Tibial nerve (tissue), 4 donors: ENCODE measurements around the gene DOCK2. TPM values are rescaled to one million over a fixed set of nuclear protein-coding genes. Genes with fewer than 3 reads are reported as not detected.
A peak's percentile ranks its signal among the peaks of the same experiment; 100 is the strongest.

Experiments used
- DNase-seq, 2 donors: peaks; one replicate each; pipeline ENCODE4 v3.0.0-alpha.2; 2019; ENCODE audit warnings: low spot score in 2 of 2
- H3K27ac ChIP-seq, 4 donors: fragments of 200-600 bp; sonication (generic) in 3 of 4; one replicate each; pipeline ENCODE4 v1.5.1; 2017 to 2019; ENCODE audit warnings: mild to moderate bottlenecking in 1 of 4
- H3K27me3 ChIP-seq, 2 donors: fragments of 200-600 bp; sonication (generic) in 1 of 2; one replicate each; pipeline versions ENCODE4 v1.5.1 to v1.6.0; 2017 to 2019
- H3K36me3 ChIP-seq, 3 donors: fragments of 200-600 bp; sonication (generic); one replicate each; pipeline ENCODE4 v1.5.1; 2018 to 2019
- H3K4me1 ChIP-seq, 4 donors: fragments of 200-600 bp; sonication (generic) in 3 of 4; one replicate each; pipeline ENCODE4 v1.5.1; 2017 to 2019
- H3K4me3 ChIP-seq, 4 donors: fragments of 200-600 bp; sonication (generic) in 3 of 4; one replicate each; pipeline ENCODE4 v1.5.1; 2017 to 2019; ENCODE audit warnings: mild to moderate bottlenecking in 1 of 4, moderate library complexity in 1 of 4
- H3K9me3 ChIP-seq, 4 donors: fragments of 200-600 bp; sonication (generic) in 3 of 4; one replicate each; pipeline ENCODE4 v1.5.1; 2017 to 2019
- CTCF ChIP-seq, 5 experiments: fragments of 200-600 bp in 3 of 5; fragments of 450-650 bp in 2 of 5; sonication (generic) in 3 of 5; IDR thresholded peaks; one replicate each; pipeline ENCODE4 v1.5.1; 2016 to 2019; ENCODE audit warnings: antibody characterized with exemption in 5 of 5, mild to moderate bottlenecking in 3 of 5, moderate library complexity in 2 of 5
- EP300 ChIP-seq, 2 donors: sonication (generic); formaldehyde crosslinking; IDR thresholded peaks; one replicate each; pipeline ENCODE4 v1.6.1; 2017; ENCODE audit warnings: antibody characterized with exemption in 2 of 2, mild to moderate bottlenecking in 1 of 2
- POLR2A ChIP-seq, 2 donors: fragments of 450-650 bp; IDR thresholded peaks; one replicate each; pipeline ENCODE4 v1.6.1; 2017; ENCODE audit warnings: antibody characterized with exemption in 2 of 2, mild to moderate bottlenecking in 2 of 2, moderate library complexity in 2 of 2
- WGBS, 2 donors: methylation state at CpG; one replicate each; pipeline ENCODE4 v1.1.5; 2018; 5-methylcytosine and 5-hydroxymethylcytosine counted together
- total RNA-seq, 4 donors: library from RNA; depleted of rRNA; stranded (reverse); fragments of >200 nt; gene quantifications; one replicate each; pipeline ENCODE4 v1.1.0, GENCODE V29; 2016

Gene DOCK2
- total RNA-seq, 4 donors from 2014 or later: 14.9 to 83.4 (median 23.8) TPM

GRCh38 chr5:169938439-169938838 is 301.4 kb downstream of the DOCK2 start:
- no peak for DNase-seq
- TF ChIP-seq POLR2A (IDR thresholded peaks at IDR 0.05) (no peak), EP300 (IDR thresholded peaks at IDR 0.05) (no peak), CTCF (IDR thresholded peaks at IDR 0.05) (no peak)
- 90 to 92% methylated on average over 2 of the region's 2 CpGs for WGBS, 2 donors
- no peak overlapping the region for H3K4me3 ChIP-seq
- no peaks in the 10 kb centered on the region for H3K27me3 ChIP-seq
- H3K4me1 ChIP-seq: no peaks in the 10 kb centered on the region
- H3K9me3 ChIP-seq: no peaks in the 10 kb centered on the region
- no peak overlapping the region for H3K27ac ChIP-seq
- H3K36me3 ChIP-seq: no peaks in the 10 kb centered on the region

- Histone ChIP-seq H3K4me3 (no peak overlapping the region), H3K27me3 (no peaks in the 10 kb centered on the region), H3K4me1 (no peaks in the 10 kb centered on the region), H3K9me3 (no peaks in the 10 kb centered on the region), H3K27ac (no peak overlapping the region), H3K36me3 (no peaks in the 10 kb centered on the region)
- WGBS, 2 donors: 78 to 84% methylated on average over 2 of the region's 2 CpGs
- TF ChIP-seq POLR2A (IDR thresholded peaks at IDR 0.05) (no peak), CTCF (IDR thresholded peaks at IDR 0.05) (no peak), EP300 (IDR thresholded peaks at IDR 0.05) (no peak)
- DNase-seq: no peak
Measured at GRCh38 chr5:169939731-169940130, 302.7 kb downstream of the DOCK2 start.

GRCh38 chr5:169941542-169941941 is 304.5 kb downstream of the DOCK2 start:
- TF ChIP-seq EP300 (IDR thresholded peaks at IDR 0.05) (no peak), POLR2A (IDR thresholded peaks at IDR 0.05) (no peak), CTCF (IDR thresholded peaks at IDR 0.05) (no peak)
- Histone ChIP-seq H3K36me3 (no peaks in the 10 kb centered on the region), H3K9me3 (no peaks in the 10 kb centered on the region), H3K4me3 (no peak overlapping the region), H3K27me3 (no peaks in the 10 kb centered on the region), H3K27ac (no peak overlapping the region), H3K4me1 (peaks cover 0 to 9% (median 0%) of the 10 kb centered on the region in 4 donors)
- WGBS, 2 donors: 90 to 97% methylated on average over 7 of the region's 7 CpGs
- DNase-seq: peak in 1 of 2 donors; percentile 5

- DNase-seq: no peak
- peaks cover 0 to 9% (median 0%) of the 10 kb centered on the region in 4 donors for H3K4me1 ChIP-seq
- no peaks in the 10 kb centered on the region for H3K36me3 ChIP-seq
- TF ChIP-seq EP300 (IDR thresholded peaks at IDR 0.05) (no peak), CTCF (IDR thresholded peaks at IDR 0.05) (no peak), POLR2A (IDR thresholded peaks at IDR 0.05) (no peak)
- WGBS, 2 donors: 77 to 78% methylated on average over 1 of the region's 1 CpG
- no peak overlapping the region for H3K27ac ChIP-seq
- no peaks in the 10 kb centered on the region for H3K27me3 ChIP-seq
- no peak overlapping the region for H3K4me3 ChIP-seq
- no peaks in the 10 kb centered on the region for H3K9me3 ChIP-seq
Measured at GRCh38 chr5:169942181-169942580, 305.1 kb downstream of the DOCK2 start.

- no peak for TF ChIP-seq POLR2A (IDR thresholded peaks at IDR 0.05)
- TF ChIP-seq CTCF (IDR thresholded peaks at IDR 0.05): no peak
- no peak for TF ChIP-seq EP300 (IDR thresholded peaks at IDR 0.05)
- Histone ChIP-seq H3K27me3 (no peaks in the 10 kb centered on the region), H3K27ac (no peak overlapping the region), H3K36me3 (no peaks in the 10 kb centered on the region), H3K4me1 (peaks cover 0 to 9% (median 0%) of the 10 kb centered on the region in 4 donors), H3K4me3 (no peak overlapping the region), H3K9me3 (no peaks in the 10 kb centered on the region)
- no peak for DNase-seq
- 89 to 91% methylated on average over 4 of the region's 4 CpGs for WGBS, 2 donors
Measured at GRCh38 chr5:169943026-169943425, 306.0 kb downstream of the DOCK2 start.
